AG04449 (cell line): Measurements from ENCODE around the gene KIF13A.
"Not testable (repeated sequence)": the region's sequence is repeated elsewhere in the genome, so short reads cannot be mapped to it uniquely, and the experiment has no call there.

Experiments
- CTCF ChIA-PET: fragments of 350-600 bp; formaldehyde crosslinking; extraction: SDS; loops from one replicate; lab custom pipeline; 2021; ENCODE audit warnings: antibody characterized with exemption; lab: Yijun Ruan, JAX
- POLR2A ChIA-PET: fragments of 400-600, 350-600 bp; formaldehyde crosslinking; extraction: SDS; loops from one replicate; lab custom pipeline; 2020; ENCODE audit warnings: antibody characterized with exemption, inconsistent platforms; lab: Yijun Ruan, JAX
- DNase-seq: peaks from one replicate; pipeline ENCODE4 v3.0.0-alpha.2; 2010; ENCODE audit warnings: low read depth, low spot score
- H3K4me3 ChIP-seq: 2 replicates; pipeline ENCODE4 v1.5.1; 2011; ENCODE audit warnings: low read depth, mild to moderate bottlenecking, control low read depth, low read length
- CTCF ChIP-seq: IDR thresholded peaks from one replicate; pipeline ENCODE4 v1.5.1; 2011; ENCODE audit warnings: mild to moderate bottlenecking, moderate library complexity, low read length, control low read depth, inconsistent platforms; ENCODE audit not compliant: insufficient read depth; ENCODE audit errors: missing control alignments

KIF13A gene

GRCh38 chr6:17957498-17957897 lies 29.9 kb downstream of the KIF13A start:
- TF ChIP-seq CTCF: no peak
- no peak overlapping the region for H3K4me3 ChIP-seq
- no peak for DNase-seq
- ChIA-PET POLR2A (no interaction called here), CTCF (interaction anchor here (2.0 kb wide), 1 partner anchor 165 kb away, joined by 9 read pairs; the partner anchor contains the start of gene NHLRC1)

- no peak for TF ChIP-seq CTCF
- no peak for DNase-seq
- ChIA-PET CTCF (interaction anchor here (2.0 kb wide), 1 partner anchor 165 kb away, joined by 9 read pairs; the partner anchor contains the start of gene NHLRC1), POLR2A (no interaction called here)
- no peak overlapping the region for H3K4me3 ChIP-seq
Measured at GRCh38 chr6:17957086-17957485, 30.3 kb downstream of the KIF13A start.

GRCh38 chr6:17950095-17950494 lies 37.3 kb downstream of the KIF13A start:
- no peak overlapping the region for H3K4me3 ChIP-seq
- no peak for TF ChIP-seq CTCF
- CTCF ChIA-PET: no interaction called here
- no peak for DNase-seq
- POLR2A ChIA-PET: no interaction called here

GRCh38 chr6:17949168-17949567 lies 38.3 kb downstream of the KIF13A start:
- POLR2A ChIA-PET: interaction anchor here (0.6 kb wide), 1 partner anchor 37 kb away, joined by 3 read pairs; no protein-coding TSS in a partner anchor
- no peak overlapping the region for H3K4me3 ChIP-seq
- no peak for TF ChIP-seq CTCF
- DNase-seq: no peak
- CTCF ChIA-PET: no interaction called here

GRCh38 chr6:17948725-17949124 lies 38.7 kb downstream of the KIF13A start:
- TF ChIP-seq CTCF: no peak
- no peak overlapping the region for H3K4me3 ChIP-seq
- no peak for DNase-seq
- POLR2A ChIA-PET: interaction anchor here (0.6 kb wide), 1 partner anchor 38 kb away, joined by 3 read pairs; no protein-coding TSS in a partner anchor
- CTCF ChIA-PET: no interaction called here

- H3K4me3 ChIP-seq, DNase-seq, CTCF ChIA-PET, POLR2A ChIA-PET: not testable (repeated sequence)
Measured at GRCh38 chr6:17947574-17947973, 39.9 kb downstream of the KIF13A start.

GRCh38 chr6:17945575-17945974 lies 41.9 kb downstream of the KIF13A start:
- CTCF ChIA-PET: interaction anchor here (1.9 kb wide), 1 partner anchor 13 kb away, joined by 5 read pairs; no protein-coding TSS in a partner anchor

More at GRCh38 chr6:17945575-17945974, 41.9 kb downstream of the KIF13A start:
- POLR2A ChIA-PET: no interaction called here
- H3K4me3 ChIP-seq: no peak overlapping the region
- TF ChIP-seq CTCF: no peak
- DNase-seq: no peak
